Stimulated activated CD4-positive, alpha-beta T cell treated with anti-CD3 and anti-CD28 coated beads, Interleukin-2, amount 100 ng/mL, for 48 hours (primary cell): ENCODE measurements around the gene DSCAML1.
A peak's percentile ranks its signal among the peaks of the same experiment; 100 is the strongest.
"Not testable (repeated sequence)": the region's sequence is repeated elsewhere in the genome, so short reads cannot be mapped to it uniquely, and the experiment has no call there.

Experiments
- DNase-seq, 2 donors: peaks; one replicate each; pipeline ENCODE4 v3.0.0-alpha.2; 2020

Gene DSCAML1

GRCh38 chr11:117817368-117818040, 20.5 kb upstream of the DSCAML1 start:
- peak; percentile 91 to 96 for DNase-seq

GRCh38 chr11:117816846-117817367, 19.9 kb upstream of the DSCAML1 start:
- no peak for DNase-seq

GRCh38 chr11:117816151-117816741, 19.2 kb upstream of the DSCAML1 start:
- DNase-seq, result no peak

- peak; percentile 43 to 44 for DNase-seq
Measured at GRCh38 chr11:117815262-117815803, 18.3 kb upstream of the DSCAML1 start.

GRCh38 chr11:117814766-117815261, 17.8 kb upstream of the DSCAML1 start:
- peak; percentile 64 to 74 for DNase-seq

- DNase-seq, result no peak
Measured at GRCh38 chr11:117814204-117814765, 17.3 kb upstream of the DSCAML1 start.

GRCh38 chr11:117810056-117810451, 13.0 kb upstream of the DSCAML1 start:
- not testable (repeated sequence) for DNase-seq

- peak in 1 of 2 donors; percentile 43 for DNase-seq
Measured at GRCh38 chr11:117809236-117810055, 12.4 kb upstream of the DSCAML1 start.

GRCh38 chr11:117808784-117809183, 11.8 kb upstream of the DSCAML1 start:
- no peak for DNase-seq

- DNase-seq, result peak; percentile 64 to 86
Measured at GRCh38 chr11:117807482-117808327, 10.7 kb upstream of the DSCAML1 start.

- DNase-seq, result no peak
Measured at GRCh38 chr11:117806846-117807245, 9.8 kb upstream of the DSCAML1 start.

- no peak for DNase-seq
Measured at GRCh38 chr11:117805045-117805444, 8.0 kb upstream of the DSCAML1 start.

- DNase-seq, result no peak
Measured at GRCh38 chr11:117803896-117804295, 6.9 kb upstream of the DSCAML1 start.

- no peak for DNase-seq
Measured at GRCh38 chr11:117799634-117800033, 2.6 kb upstream of the DSCAML1 start.

- DNase-seq, result no peak
Measured at GRCh38 chr11:117796456-117796871, 552 bp downstream of the DSCAML1 start.

- no peak for DNase-seq
Measured at GRCh38 chr11:117795638-117796455, 1.2 kb downstream of the DSCAML1 start.

GRCh38 chr11:117794772-117795629, 2.0 kb downstream of the DSCAML1 start:
- no peak for DNase-seq

- DNase-seq, result no peak
Measured at GRCh38 chr11:117794135-117794534, 2.9 kb downstream of the DSCAML1 start.

- no peak for DNase-seq
Measured at GRCh38 chr11:117793583-117793982, 3.4 kb downstream of the DSCAML1 start.

GRCh38 chr11:117792992-117793391, 4.0 kb downstream of the DSCAML1 start:
- no peak for DNase-seq
